ENCODE results near the gene C16orf78.

C16orf78 gene

GRCh38 chr16:49373504-49373903, at the start of gene C16orf78:
Gene C16orf78 (plus strand): TSS chr16:49373804. CDS start chr16:49373940, 136 bp downstream.
- DNase-seq (ENCODE audit: low spot score) = no peak

GRCh38 chr16:49324703-49325102, 48.9 kb upstream of the C16orf78 start:
- DNase-seq (ENCODE audit: low spot score) = no peak

- no peak for DNase-seq (ENCODE audit: low spot score)
Measured at GRCh38 chr16:49327466-49327865, 46.1 kb upstream of the C16orf78 start.

- no peak for DNase-seq (ENCODE audit: low spot score)
Measured at GRCh38 chr16:49328325-49328724, 45.3 kb upstream of the C16orf78 start.

- no peak for DNase-seq (ENCODE audit: low spot score)
Measured at GRCh38 chr16:49330562-49331201, 42.9 kb upstream of the C16orf78 start.

- DNase-seq (ENCODE audit: low spot score) = no peak
Measured at GRCh38 chr16:49332589-49333258, 40.9 kb upstream of the C16orf78 start.

- DNase-seq (ENCODE audit: low spot score) = no peak
Measured at GRCh38 chr16:49333259-49333597, 40.4 kb upstream of the C16orf78 start.

GRCh38 chr16:49335828-49336227, 37.8 kb upstream of the C16orf78 start:
- DNase-seq (ENCODE audit: low spot score) = no peak

GRCh38 chr16:49336581-49336980, 37.0 kb upstream of the C16orf78 start:
- DNase-seq (ENCODE audit: low spot score) = no peak

- no peak for DNase-seq (ENCODE audit: low spot score)
Measured at GRCh38 chr16:49337814-49338350, 35.7 kb upstream of the C16orf78 start.

GRCh38 chr16:49338611-49339265, 34.9 kb upstream of the C16orf78 start:
- no peak for DNase-seq (ENCODE audit: low spot score)

- no peak for DNase-seq (ENCODE audit: low spot score)
Measured at GRCh38 chr16:49340466-49340865, 33.1 kb upstream of the C16orf78 start.

- no peak for DNase-seq (ENCODE audit: low spot score)
Measured at GRCh38 chr16:49341706-49342105, 31.9 kb upstream of the C16orf78 start.

GRCh38 chr16:49342336-49343265, 31.0 kb upstream of the C16orf78 start:
- DNase-seq (ENCODE audit: low spot score) = no peak

GRCh38 chr16:49343291-49343690, 30.3 kb upstream of the C16orf78 start:
- DNase-seq (ENCODE audit: low spot score) = no peak

GRCh38 chr16:49344401-49344800, 29.2 kb upstream of the C16orf78 start:
- DNase-seq (ENCODE audit: low spot score) = no peak

GRCh38 chr16:49345829-49346228, 27.8 kb upstream of the C16orf78 start:
- DNase-seq (ENCODE audit: low spot score) = no peak

- DNase-seq (ENCODE audit: low spot score) = no peak
Measured at GRCh38 chr16:49346459-49346858, 27.1 kb upstream of the C16orf78 start.

GRCh38 chr16:49347476-49347875, 26.1 kb upstream of the C16orf78 start:
- no peak for DNase-seq (ENCODE audit: low spot score)

GRCh38 chr16:49348408-49349176, 25.0 kb upstream of the C16orf78 start:
- DNase-seq (ENCODE audit: low spot score) = no peak

GRCh38 chr16:49349446-49350168, 24.0 kb upstream of the C16orf78 start:
- DNase-seq (ENCODE audit: low spot score) = no peak
